HEK293T (cell line): ENCODE results near the gene TBCEL.

Experiments used
- CTCF ChIA-PET: fragments of 350-600 bp; formaldehyde crosslinking; extraction: SDS; loops from one replicate; lab custom pipeline; 2021; ENCODE audit warnings: antibody characterized with exemption, inconsistent platforms; lab: Yijun Ruan, JAX
- POLR2A ChIA-PET: fragments of 350-600 bp; formaldehyde crosslinking; extraction: SDS; loops from one replicate; lab custom pipeline; 2020; ENCODE audit warnings: antibody characterized with exemption, inconsistent platforms; lab: Yijun Ruan, JAX
- DNase-seq: peaks from one replicate; pipeline ENCODE4 v3.0.0; 2012; ENCODE audit warnings: mixed read lengths; ENCODE audit errors: extremely low spot score
- ARNT ChIP-seq: fragments of 450-650 bp; IDR thresholded peaks from 2 replicates; pipeline ENCODE4 v1.6.1; 2017; ENCODE audit warnings: mild to moderate bottlenecking
- BHLHE40 ChIP-seq: fragments of 450-650 bp; IDR thresholded peaks from 2 replicates; pipeline ENCODE4 v1.6.1; 2016; ENCODE audit warnings: mild to moderate bottlenecking, moderate library complexity, borderline replicate concordance
- CTBP1 ChIP-seq: fragments of 450-650 bp; IDR thresholded peaks from 2 replicates; pipeline ENCODE4 v1.6.1; 2016; ENCODE audit warnings: borderline replicate concordance
- ELF4 ChIP-seq: fragments of 450-650 bp; IDR thresholded peaks from 2 replicates; pipeline ENCODE4 v1.6.1; 2017; ENCODE audit warnings: antibody characterized with exemption
- FOXA1 ChIP-seq: fragments of 450-650 bp; IDR thresholded peaks from 2 replicates; pipeline ENCODE4 v1.6.1; 2016; ENCODE audit warnings: mild to moderate bottlenecking
- FOXK2 ChIP-seq: fragments of 450-650 bp; IDR thresholded peaks from 2 replicates; pipeline ENCODE4 v1.6.1; 2016; ENCODE audit warnings: mild to moderate bottlenecking
- FOXM1 ChIP-seq: fragments of 450-650 bp; IDR thresholded peaks from 2 replicates; pipeline ENCODE4 v1.6.1; 2017; ENCODE audit warnings: mild to moderate bottlenecking, borderline replicate concordance
- HDGF ChIP-seq: fragments of 450-650 bp; IDR thresholded peaks from 2 replicates; pipeline ENCODE4 v1.6.1; 2017; ENCODE audit warnings: antibody characterized with exemption, borderline replicate concordance
- L3MBTL2 ChIP-seq: fragments of 450-650 bp; conservative IDR thresholded peaks from 2 replicates; pipeline ENCODE4 v1.6.1; 2016; ENCODE audit warnings: mild to moderate bottlenecking
- LEF1 ChIP-seq: fragments of 450-650 bp; IDR thresholded peaks from 2 replicates; pipeline ENCODE4 v1.6.1; 2017; ENCODE audit warnings: mild to moderate bottlenecking, borderline replicate concordance
- NFRKB ChIP-seq: fragments of 450-650 bp; IDR thresholded peaks from 2 replicates; pipeline ENCODE4 v1.6.1; 2016; ENCODE audit warnings: mild to moderate bottlenecking, moderate library complexity
- SP1 ChIP-seq: fragments of 450-650 bp; IDR thresholded peaks from 2 replicates; pipeline ENCODE4 v1.6.1; 2017
- SUZ12 ChIP-seq: fragments of 450-650 bp; IDR thresholded peaks from 2 replicates; pipeline ENCODE4 v1.6.1; 2016; ENCODE audit warnings: mild to moderate bottlenecking
- TARDBP ChIP-seq: fragments of 450-650 bp; IDR thresholded peaks from 2 replicates; pipeline ENCODE4 v1.6.1; 2016
- ZNF384 ChIP-seq: fragments of 450-650 bp; IDR thresholded peaks from 2 replicates; pipeline ENCODE4 v1.6.1; 2016
- TF ChIP-seq, protein P1 (sequence below): fragments of 450-650 bp; IDR thresholded peaks from 2 replicates; pipeline ENCODE4 v1.6.1; 2016

TBCEL gene

DNA sequence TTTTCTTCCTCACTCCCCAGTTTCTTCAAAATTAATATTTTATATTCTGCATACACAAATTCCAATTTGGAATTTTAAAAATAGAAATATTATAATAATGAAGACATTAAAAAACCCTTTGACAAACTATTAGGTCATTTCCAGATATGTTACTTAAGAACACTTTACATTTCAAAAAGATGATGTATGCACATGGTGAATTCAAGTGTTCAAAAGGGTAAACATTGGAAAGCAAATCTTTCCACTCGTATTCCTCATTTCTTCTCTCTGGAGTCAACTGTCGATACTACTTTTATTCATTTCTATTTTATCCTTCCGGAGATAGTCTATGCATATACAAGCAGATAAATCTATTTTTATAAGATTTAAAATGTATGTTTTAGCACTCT lies 16.7 kb downstream of the TBCEL start:
- POLR2A ChIA-PET, result no interaction called here
- no peak for DNase-seq
- CTCF ChIA-PET, result no interaction called here
- TF ChIP-seq TARDBP, result no peak
- TF ChIP-seq, protein P1, sequence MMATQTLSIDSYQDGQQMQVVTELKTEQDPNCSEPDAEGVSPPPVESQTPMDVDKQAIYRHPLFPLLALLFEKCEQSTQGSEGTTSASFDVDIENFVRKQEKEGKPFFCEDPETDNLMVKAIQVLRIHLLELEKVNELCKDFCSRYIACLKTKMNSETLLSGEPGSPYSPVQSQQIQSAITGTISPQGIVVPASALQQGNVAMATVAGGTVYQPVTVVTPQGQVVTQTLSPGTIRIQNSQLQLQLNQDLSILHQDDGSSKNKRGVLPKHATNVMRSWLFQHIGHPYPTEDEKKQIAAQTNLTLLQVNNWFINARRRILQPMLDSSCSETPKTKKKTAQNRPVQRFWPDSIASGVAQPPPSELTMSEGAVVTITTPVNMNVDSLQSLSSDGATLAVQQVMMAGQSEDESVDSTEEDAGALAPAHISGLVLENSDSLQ, result no peak

DNA sequence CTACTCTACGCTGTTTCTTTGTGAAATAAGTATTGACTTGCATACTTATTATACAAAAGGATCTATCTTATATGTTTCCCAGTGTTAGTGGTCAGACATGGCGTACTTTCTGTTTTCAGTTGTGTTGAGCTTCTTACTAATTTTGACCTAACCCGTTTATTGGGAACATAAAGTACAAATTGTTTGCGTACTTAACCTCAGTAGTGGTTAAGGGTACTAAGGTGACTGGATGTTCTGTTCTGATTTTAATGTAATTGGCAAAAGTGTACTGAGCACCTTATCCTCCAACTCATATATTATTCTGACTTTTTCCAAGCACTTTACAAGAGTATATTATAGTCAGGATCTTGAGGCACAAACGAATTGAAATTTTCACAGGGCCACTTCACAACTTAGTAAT lies 17.2 kb downstream of the TBCEL start:
- TF ChIP-seq L3MBTL2 (no peak), FOXK2 (no peak), NFRKB (no peak), LEF1 (no peak), ELF4 (no peak), SP1 (no peak), TARDBP (no peak), ZNF384 (no peak), FOXA1 (no peak), SUZ12 (no peak), BHLHE40 (no peak), FOXM1 (no peak), CTBP1 (no peak), HDGF (no peak), ARNT (no peak)
- TF ChIP-seq, protein P1, result no peak
- ChIA-PET CTCF (no interaction called here), POLR2A (no interaction called here)
- DNase-seq, result no peak

DNA sequence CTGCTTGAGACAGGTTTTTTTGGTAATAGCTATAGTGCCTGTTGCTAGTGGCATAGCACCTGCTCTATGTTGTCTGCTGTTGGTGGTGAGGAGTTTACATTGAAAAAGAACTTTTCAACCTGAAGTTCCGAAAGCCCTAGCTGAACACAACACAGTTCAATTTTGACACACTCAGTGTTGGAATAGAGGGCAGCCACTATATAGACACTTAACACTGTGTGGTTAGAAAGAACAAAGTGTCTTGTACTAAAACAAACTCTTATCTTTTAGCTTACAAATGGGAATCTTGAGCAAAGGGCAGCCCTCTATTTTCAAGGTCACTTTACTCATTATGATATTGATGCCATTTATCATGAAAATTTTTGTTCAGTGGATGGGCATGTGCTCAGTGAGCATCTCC lies 18.4 kb downstream of the TBCEL start:
- ChIA-PET CTCF (no interaction called here), POLR2A (no interaction called here)
- no peak for DNase-seq
- TF ChIP-seq ARNT, result no peak
- TF ChIP-seq FOXA1, result no peak
- TF ChIP-seq, protein P1, result no peak
- TF ChIP-seq CTBP1, result no peak
- TF ChIP-seq ZNF384, result no peak
- no peak for TF ChIP-seq BHLHE40
- TF ChIP-seq FOXM1, result no peak
- no peak for TF ChIP-seq HDGF
- no peak for TF ChIP-seq FOXK2
- TF ChIP-seq TARDBP, result no peak
- no peak for TF ChIP-seq SUZ12
- no peak for TF ChIP-seq SP1
- TF ChIP-seq ELF4, result no peak
- TF ChIP-seq L3MBTL2, result no peak
- TF ChIP-seq LEF1, result no peak

DNA sequence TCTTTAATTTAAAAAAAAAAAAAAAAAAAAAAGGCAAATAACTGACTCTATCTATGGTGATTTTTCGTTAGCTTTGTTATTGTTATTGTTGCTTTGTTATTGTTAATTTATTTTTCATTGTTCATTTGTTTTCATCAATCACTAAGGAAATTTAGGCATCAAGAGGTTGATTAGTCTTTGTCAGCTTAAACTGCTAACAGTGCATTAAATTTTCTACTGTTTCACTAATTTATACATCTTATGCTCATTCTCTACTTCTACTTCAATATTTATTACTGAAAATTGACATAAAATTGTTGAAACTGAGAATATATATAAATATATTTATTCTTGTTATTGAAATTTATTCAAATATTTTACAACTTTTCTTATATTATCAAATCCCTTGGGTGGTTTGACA lies 24.0 kb downstream of the TBCEL start:
- CTCF ChIA-PET, result no interaction called here
- TF ChIP-seq FOXK2 (no peak), HDGF (no peak), CTBP1 (no peak), FOXM1 (no peak), BHLHE40 (no peak), ZNF384 (no peak), SP1 (no peak)
- DNase-seq, result no peak
- POLR2A ChIA-PET, result interaction anchor here (1.1 kb wide), 1 partner anchor 99 kb away, joined by 3 read pairs; no protein-coding TSS in a partner anchor

DNA sequence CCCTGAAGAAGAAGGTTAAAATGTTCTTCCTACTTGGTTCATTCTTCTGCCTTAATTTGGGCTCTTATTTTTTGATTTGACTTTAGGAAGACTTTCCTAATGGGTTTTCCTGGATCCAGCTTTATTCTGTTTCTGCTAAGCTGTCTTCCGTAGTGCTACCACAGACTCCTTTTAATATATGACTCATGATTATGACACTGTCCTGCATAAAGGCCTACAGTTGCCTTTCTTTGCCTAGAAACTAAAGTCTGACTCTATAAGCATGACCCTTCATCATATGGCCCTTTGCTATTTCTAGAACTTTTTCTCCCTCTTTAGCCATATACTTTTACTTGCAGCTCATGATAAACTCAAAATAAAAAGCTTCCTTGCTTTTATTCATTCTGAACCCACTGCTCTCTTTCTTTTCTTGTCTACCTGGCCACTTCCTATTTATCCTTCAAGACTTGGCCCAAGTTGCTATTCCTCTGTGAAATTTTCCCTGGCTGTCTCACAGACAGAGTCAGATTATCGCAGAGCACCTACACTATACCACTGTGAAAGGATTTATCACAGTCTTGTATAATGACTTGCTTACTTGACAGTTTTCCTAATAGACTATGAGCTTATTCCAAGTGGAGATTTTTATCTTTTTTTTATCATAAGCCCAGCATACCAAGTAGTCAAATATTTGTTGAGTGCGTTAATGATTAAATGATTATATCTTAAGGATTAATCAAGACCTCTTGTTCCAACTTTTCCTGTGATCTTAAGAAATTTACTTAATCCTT lies 24.7 kb downstream of the TBCEL start:
- CTCF ChIA-PET, result no interaction called here
- TF ChIP-seq FOXK2 (no peak), LEF1 (no peak), ZNF384 (no peak), FOXM1 (no peak), CTBP1 (no peak), SUZ12 (no peak), L3MBTL2 (no peak), ELF4 (no peak), TARDBP (no peak), BHLHE40 (no peak), SP1 (no peak), HDGF (no peak), NFRKB (no peak), ARNT (no peak), FOXA1 (no peak)
- TF ChIP-seq, protein P1, result no peak
- DNase-seq, result no peak
- POLR2A ChIA-PET, result interaction anchor here (1.1 kb wide), 1 partner anchor 100 kb away, joined by 3 read pairs; no protein-coding TSS in a partner anchor

DNA sequence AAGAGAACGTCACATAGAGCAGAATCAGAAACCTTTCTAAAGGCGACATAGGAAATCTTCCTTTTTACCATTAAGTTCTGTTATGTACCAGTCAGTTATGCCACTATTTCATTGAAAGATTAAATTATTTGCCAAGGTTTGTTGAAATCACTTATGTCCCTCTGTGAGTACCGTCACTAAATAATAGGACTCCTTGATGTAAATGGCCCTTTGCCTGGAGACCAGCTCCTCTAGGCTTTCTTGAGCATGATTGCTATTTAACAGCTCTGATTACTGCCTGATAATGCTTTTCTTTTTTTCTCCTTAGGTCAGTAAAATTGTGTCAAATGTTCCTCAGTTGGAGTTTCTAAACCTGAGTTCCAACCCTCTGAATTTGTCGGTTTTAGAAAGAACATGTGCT lies 29.3 kb downstream of the TBCEL start:
- DNase-seq, result no peak
- ChIA-PET CTCF (no interaction called here), POLR2A (no interaction called here)
- no peak for TF ChIP-seq NFRKB
- TF ChIP-seq ARNT, result no peak
